HL-60 (cell line): ENCODE measurements around the gene CALU.

Experiments
- DNase-seq, 2 experiments: peaks; one replicate each; pipeline ENCODE4 v3.0.0-alpha.2; 2010 to 2020; ENCODE audit warnings: low read depth in 1 of 2, low spot score in 1 of 2
- H3K27ac ChIP-seq: fragments of 250-450 bp; sonication (Bioruptor Pico); replicated peaks from 2 replicates; pipeline ENCODE4 v1.5.1; 2020; ENCODE audit warnings: mild to moderate bottlenecking, moderate library complexity
- H3K27me3 ChIP-seq: fragments of 250-450 bp; sonication (Bioruptor Pico); 2 replicates; pipeline ENCODE4 v1.5.1; 2021; ENCODE audit warnings: mild to moderate bottlenecking, moderate library complexity; ENCODE audit not compliant: insufficient read depth, poor library complexity, severe bottlenecking
- H3K4me3 ChIP-seq: replicated peaks from 2 replicates; pipeline ENCODE4 v1.5.1; 2011; ENCODE audit warnings: mild to moderate bottlenecking, control low read depth, low read length; ENCODE audit not compliant: insufficient read depth
- CTCF ChIP-seq: IDR thresholded peaks from one replicate; pipeline ENCODE4 v1.5.1; 2011; ENCODE audit warnings: low read length, control low read depth, inconsistent platforms; ENCODE audit not compliant: insufficient read depth
- GABPA ChIP-seq: IDR thresholded peaks from 2 replicates; pipeline ENCODE4 v1.6.1; 2012; ENCODE audit warnings: low read depth
- POLR2AphosphoS5 ChIP-seq: IDR thresholded peaks from 2 replicates; pipeline ENCODE4 v1.6.1; 2012; ENCODE audit warnings: low read depth
- SPI1 ChIP-seq: IDR thresholded peaks from 2 replicates; pipeline ENCODE4 v1.6.1; 2012; ENCODE audit warnings: low read depth, mild to moderate bottlenecking, borderline replicate concordance
- TF ChIP-seq, protein P1 (sequence below): IDR thresholded peaks from 2 replicates; pipeline ENCODE4 v1.6.1; 2012; ENCODE audit warnings: low read depth; ENCODE audit not compliant: insufficient replicate concordance

Gene CALU

DNA sequence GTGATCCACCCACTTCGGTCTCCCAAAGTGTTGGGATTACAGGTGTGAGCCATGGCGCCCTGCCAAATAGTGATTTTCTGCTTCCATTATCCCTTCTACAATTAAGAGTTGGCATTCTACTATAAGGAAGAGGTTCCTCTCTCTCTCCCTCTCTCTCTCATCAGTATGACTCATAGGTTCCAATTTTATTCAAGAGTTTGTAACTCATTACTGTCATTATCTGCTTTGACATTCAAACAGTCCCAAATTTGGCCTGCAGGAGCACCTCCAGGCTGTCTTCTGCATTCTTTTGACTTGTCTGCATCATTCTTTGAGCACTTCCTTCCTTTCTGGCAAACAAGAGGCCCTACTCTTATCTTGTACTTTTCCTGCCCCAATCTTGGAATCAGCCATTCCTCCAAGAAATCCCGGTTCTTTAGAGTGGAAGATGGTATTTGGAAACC lies 33.2 kb upstream of the CALU start:
- TF ChIP-seq GABPA (no peak), CTCF (no peak), SPI1 (no peak), POLR2AphosphoS5 (no peak)
- TF ChIP-seq, protein P1, sequence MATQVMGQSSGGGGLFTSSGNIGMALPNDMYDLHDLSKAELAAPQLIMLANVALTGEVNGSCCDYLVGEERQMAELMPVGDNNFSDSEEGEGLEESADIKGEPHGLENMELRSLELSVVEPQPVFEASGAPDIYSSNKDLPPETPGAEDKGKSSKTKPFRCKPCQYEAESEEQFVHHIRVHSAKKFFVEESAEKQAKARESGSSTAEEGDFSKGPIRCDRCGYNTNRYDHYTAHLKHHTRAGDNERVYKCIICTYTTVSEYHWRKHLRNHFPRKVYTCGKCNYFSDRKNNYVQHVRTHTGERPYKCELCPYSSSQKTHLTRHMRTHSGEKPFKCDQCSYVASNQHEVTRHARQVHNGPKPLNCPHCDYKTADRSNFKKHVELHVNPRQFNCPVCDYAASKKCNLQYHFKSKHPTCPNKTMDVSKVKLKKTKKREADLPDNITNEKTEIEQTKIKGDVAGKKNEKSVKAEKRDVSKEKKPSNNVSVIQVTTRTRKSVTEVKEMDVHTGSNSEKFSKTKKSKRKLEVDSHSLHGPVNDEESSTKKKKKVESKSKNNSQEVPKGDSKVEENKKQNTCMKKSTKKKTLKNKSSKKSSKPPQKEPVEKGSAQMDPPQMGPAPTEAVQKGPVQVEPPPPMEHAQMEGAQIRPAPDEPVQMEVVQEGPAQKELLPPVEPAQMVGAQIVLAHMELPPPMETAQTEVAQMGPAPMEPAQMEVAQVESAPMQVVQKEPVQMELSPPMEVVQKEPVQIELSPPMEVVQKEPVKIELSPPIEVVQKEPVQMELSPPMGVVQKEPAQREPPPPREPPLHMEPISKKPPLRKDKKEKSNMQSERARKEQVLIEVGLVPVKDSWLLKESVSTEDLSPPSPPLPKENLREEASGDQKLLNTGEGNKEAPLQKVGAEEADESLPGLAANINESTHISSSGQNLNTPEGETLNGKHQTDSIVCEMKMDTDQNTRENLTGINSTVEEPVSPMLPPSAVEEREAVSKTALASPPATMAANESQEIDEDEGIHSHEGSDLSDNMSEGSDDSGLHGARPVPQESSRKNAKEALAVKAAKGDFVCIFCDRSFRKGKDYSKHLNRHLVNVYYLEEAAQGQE: no peak
- peak in 1 of 2 experiments; percentile 40 for DNase-seq
- no peak overlapping the region for H3K4me3 ChIP-seq

GRCh38 chr7:128707752-128708151 lies 31.4 kb upstream of the CALU start:
- TF ChIP-seq, protein P1: no peak
- TF ChIP-seq CTCF (no peak), SPI1 (no peak), GABPA (no peak), POLR2AphosphoS5 (no peak)
- no peak for DNase-seq
- Histone ChIP-seq H3K27ac (no peak overlapping the region), H3K27me3 (no peaks in the 10 kb centered on the region), H3K4me3 (no peak overlapping the region)

More for the DNA sequence above, 33.2 kb upstream of the CALU start:
- H3K27ac ChIP-seq: no peak overlapping the region
- H3K27me3 ChIP-seq: no peaks in the 10 kb centered on the region

GRCh38 chr7:128708235-128708634 lies 30.9 kb upstream of the CALU start:
- TF ChIP-seq GABPA (no peak), SPI1 (no peak), CTCF (no peak), POLR2AphosphoS5 (no peak)
- TF ChIP-seq, protein P1: no peak
- Histone ChIP-seq H3K4me3 (no peak overlapping the region), H3K27me3 (no peaks in the 10 kb centered on the region), H3K27ac (no peak overlapping the region)
- DNase-seq: no peak
